Stimulated activated CD4-positive, alpha-beta T cell treated with anti-CD3 and anti-CD28 coated beads, Interleukin-1b, Interleukin-23, amount 100 ng/mL, for 1 hour (primary cell): ENCODE measurements around the gene LNX1.
"Not testable (repeated sequence)": the region's sequence is repeated elsewhere in the genome, so short reads cannot be mapped to it uniquely, and the experiment has no call there.

Experiments
- DNase-seq, 2 donors: peaks; one replicate each; pipeline ENCODE4 v3.0.0-alpha.2; 2020; ENCODE audit warnings: low read depth in 2 of 2

The LNX1 gene

DNA sequence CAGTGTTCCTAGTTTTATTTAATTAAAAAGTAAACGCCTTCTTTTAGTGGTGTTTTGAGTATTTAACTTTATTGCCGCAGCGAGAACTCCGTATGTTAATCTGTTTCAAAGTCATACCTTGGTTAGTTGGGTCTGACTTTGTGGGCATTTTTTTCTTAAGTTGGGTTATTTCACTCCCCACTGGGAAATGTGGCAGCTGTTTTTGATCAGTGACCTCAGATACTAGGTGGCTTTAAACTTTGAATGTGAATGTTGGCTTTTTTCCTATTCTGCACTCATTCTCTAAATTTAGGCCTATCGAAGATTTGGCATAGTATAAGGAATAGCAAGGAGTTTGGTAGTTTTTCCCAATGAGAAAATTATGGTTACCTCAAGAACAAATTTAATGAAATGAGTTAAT is 127.9 kb downstream of the LNX1 start:
- no peak for DNase-seq

DNA sequence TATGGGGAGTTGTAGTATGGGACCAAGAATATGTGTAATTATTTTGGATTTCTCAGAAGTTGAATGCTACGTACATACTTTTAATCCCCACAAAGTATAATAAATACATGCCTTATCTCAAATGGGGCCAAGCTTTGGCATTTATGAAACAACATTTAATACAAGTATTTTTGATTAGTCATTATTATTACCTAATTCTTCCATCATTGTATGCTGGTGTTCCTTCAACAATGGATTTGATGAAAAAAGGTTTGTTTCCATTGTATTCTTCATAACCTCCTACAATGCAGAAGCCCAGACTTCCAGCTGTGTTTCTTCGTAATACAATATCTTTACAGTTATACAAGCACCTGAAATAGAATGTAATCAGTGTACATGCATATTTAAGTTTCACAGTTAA is 130.0 kb downstream of the LNX1 start:
- DNase-seq = no peak

DNA sequence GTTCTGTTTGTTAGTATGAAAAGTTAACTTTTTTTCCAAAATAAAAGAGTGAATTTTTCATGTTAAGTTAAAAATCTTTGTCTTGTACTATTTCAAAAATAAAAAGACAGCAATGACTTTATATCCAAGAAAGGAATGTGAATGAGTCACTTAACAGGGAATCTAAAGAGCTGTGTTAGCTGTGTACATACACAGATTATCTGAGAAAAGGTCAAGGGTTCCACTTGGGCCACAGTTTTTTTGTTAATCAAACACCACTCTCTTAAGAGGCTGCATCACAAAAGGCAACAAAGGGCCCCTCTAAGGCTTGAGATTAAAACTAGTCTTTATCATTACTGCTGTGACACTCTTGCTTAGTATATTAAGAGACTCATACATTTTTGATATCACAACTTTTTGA is 131.7 kb downstream of the LNX1 start:
- DNase-seq = no peak

DNA sequence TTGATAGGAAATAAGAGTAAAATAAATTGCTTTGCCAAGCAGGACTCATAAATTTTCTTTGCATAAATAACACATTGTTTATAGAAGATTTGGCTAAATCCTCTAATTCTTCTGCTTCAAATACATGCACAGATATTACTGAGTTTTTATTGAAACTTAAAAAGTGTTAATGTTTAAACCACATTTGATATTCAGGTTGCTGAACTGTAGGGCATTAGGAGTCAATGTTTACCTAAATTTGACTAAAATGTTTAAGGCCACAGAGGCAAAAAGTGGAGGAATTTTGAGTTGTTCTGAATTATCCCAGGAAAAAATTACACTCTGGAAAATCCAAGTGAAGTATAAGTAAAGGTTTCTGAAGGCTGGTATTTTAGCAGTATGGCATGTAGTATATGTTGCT is 135.1 kb downstream of the LNX1 start:
- DNase-seq = no peak

DNA sequence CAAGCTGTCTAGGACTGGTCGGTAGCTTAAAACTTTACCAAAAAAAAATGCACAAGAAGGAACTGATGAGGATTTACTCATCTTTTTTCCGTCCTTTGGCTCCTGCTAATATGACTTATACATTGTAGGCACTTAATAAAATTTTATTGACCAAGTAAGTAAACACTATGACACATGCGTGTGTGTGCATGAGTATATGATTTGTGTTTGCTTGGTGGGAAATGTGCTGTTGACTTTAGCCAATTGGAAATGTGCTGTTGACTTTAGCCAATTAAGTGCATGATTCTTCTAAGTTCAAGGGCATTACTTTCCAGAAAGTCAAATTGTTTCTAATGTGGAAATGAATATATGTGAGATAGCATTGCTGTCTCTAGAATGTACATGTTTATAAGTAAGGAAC is 135.5 kb downstream of the LNX1 start:
- DNase-seq = no peak

DNA sequence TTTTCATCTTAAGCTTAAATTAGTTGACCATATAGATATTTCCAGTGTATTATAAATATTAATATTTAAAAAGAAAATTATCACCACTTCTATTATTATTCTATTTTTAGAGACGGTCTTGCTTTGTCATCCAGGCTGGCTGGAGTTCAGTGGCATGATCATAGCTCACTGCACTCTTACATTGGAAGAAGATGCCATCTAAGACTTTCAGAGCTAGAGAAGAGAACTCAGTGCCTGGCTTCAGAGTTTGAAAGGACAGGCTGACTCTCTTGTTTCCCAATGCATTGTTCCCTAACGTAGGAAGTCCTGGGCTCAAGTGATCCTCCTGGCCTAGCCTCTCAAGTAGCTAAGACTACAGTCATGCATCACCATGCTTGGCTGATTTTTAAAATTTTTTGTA is 137.9 kb downstream of the LNX1 start:
- DNase-seq = no peak

DNA sequence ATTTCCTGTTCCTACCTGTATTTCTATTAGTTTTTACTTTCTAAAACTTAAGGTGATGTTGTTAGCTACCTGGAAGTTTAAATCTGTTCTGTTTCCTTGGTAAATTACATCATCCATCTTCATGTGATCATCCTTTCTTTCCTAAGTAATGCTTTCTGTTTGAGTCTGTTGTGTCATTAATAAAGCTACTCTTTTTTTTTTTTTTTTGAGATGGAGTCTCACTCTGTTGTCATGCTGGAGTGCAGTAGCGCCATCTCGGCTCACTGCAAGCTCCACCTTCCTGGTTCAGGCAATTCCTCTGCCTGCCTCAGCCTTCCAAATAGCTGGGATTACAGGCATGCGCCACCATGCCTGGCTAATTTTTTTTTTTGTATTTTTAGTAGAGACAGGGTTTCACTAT is 140.5 kb downstream of the LNX1 start:
- no peak for DNase-seq

DNA sequence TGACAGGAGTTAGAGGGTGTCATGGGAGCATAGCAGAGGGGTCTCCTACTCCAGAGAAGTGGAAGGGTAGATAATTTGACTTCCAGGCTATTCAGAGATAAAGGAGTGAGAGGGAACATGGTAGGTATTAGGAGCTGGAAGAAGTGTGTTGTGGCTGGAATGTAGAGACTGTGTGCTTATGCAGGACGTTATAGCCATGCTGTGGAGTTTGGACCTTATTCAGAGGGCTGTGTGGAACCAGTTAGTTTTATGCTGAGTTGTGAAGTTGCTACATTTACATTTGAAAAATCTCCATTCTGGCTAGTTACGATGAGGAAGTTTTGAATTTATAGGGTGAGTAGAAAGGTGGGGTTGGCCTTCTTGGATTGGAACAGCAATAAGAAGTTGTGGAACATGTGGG is 146.3 kb downstream of the LNX1 start:
- no peak for DNase-seq

DNA sequence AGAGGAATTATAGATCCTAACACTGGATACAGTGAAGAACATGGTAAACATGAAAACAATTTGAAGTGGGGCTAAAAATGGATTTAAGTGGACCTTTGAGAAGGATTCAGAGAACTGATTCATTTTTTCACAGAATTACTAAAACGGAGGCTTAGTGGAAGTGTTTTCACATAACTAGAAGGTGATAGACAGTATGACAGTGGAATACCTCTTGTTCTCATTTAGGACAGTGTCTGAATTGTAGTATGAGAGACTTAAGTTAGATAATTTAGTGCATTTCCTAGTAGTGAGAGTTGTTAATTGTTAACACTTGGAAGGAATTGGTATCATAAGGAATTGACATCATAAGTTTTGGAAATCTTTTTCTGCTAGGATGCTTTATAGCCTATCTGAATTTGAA is 149.7 kb downstream of the LNX1 start:
- DNase-seq = no peak

DNA sequence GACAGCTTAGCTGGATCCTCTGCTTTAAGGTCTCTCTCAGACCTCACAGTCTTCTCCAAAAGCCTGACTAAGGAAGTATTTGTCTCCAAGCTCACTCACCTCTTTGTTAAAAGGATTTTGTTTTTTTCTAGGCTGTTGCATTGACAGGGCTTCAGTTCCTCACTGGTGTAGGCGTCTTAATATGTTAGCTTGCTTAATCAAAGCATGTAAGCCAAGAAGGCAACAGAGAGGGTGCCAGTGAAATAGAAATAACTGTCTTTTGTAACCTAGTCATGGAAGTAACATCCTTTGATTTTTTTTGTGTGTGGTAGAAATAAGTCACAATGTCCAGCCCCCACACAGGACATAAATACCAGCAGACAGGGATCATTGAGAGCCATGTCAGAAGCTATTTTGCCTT is 155.0 kb downstream of the LNX1 start:
- DNase-seq = no peak

DNA sequence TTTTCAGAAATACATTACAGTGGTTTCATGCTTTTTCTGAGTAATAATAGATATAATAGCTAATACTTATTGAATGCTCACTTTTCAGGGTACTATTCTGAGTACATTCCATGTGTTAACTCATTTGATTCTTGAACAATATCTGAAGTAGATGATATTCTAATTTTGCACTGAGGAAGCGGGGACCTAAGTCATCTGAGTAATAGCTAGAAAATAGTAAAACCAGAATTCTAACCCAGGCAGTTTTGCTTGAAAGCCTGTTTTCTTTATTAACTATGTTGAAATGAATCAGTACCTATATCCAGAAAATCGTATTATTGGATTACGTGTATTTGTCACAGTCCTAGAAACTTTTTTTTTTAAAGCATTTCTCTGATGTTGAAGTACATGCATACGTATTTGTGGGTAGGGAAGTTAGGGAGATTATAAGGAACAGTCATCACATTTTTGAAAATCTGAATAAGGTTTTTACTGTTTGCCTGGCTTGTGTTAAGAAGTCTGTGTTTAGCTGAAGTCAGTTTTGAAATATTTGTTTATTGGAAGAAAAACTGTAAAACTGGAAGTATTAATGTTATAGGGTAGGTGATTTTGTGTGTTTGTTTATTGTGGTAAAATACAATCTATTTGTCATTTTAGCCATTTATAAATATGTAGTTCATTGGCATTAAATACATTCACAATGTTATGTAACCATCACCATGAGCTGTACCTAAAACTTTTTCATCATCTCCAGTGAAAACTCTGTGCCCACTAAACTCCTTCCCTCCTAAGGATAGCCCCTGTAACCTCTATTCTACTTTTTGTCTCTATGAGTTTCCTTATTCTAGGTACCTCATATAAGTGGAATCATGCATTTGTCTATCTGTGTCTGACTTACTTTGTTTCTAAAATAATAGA is 158.5 kb downstream of the LNX1 start:
- DNase-seq = no peak

DNA sequence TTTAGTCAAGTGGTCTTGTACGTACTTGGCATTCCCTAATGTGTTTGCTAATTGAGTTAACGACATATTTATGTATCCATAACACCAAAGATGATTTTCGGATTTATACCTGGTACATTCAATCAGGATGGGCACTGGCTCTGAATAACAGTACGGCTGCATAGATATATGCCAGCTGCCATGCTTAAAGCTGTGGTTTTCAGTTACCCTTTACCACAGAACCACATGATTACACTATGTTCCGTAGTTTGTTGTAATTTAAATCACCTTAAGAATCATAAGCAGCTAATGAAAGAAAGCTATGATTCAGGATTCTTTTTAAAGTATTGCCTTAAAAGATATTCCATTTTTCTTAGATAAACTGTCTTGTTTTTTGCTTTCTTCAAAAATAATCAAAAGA is 160.2 kb downstream of the LNX1 start:
- DNase-seq = no peak

DNA sequence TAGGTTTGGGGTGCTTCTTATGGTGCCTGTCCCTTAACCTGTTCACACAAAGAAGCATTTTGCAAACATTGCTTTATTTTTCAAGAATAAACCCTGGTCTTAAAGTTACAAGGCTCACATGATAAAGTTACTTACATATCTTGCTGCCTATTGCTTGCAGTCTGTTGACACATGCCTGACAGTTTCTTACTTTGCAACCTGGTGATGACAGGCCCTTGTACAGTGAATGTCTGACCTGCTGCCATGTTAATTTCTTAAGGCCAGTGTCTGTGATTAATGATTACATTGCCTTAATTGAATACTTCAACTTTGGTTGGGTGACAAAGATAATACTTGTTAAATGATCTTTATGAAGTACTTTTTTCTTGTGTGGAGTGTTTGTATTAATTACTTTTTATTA is 163.9 kb downstream of the LNX1 start:
- no peak for DNase-seq

DNA sequence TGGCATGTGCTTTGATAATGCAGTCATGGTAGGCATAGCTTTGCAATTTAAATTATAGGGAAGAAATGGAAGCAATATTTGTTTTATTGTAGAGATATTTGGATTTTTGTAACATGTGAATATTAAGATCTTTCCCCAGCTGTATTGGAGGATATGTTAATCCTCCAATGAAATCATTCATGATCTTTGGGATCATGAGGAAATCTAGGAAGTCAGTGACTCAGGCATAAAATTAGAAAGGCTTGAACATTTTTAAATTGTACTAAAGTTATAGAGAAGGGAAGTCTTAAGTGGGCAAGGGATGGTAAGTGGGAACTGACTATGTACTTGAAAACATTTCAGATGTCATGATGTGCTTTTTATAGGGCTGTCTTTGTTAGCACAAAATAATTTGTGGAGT is 167.0 kb downstream of the LNX1 start:
- no peak for DNase-seq

DNA sequence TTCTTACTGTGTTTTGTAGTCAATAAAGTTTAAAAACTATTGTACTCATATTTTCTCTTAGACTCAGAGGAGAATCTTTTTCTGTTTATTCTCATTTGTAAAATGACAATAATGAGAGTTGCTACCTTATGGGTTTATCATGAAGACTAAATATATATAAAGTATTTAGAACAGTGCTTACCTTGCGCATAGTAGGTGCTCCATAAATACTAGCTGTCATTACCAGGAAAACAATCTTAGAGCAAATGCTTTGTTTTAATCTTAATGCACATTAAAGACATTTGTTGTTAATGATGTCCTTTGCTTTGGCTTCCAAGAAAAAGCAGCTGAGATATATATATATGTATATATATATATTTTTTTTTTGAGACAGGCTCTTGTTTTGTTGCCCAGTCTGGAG is 168.9 kb downstream of the LNX1 start:
- no peak for DNase-seq

DNA sequence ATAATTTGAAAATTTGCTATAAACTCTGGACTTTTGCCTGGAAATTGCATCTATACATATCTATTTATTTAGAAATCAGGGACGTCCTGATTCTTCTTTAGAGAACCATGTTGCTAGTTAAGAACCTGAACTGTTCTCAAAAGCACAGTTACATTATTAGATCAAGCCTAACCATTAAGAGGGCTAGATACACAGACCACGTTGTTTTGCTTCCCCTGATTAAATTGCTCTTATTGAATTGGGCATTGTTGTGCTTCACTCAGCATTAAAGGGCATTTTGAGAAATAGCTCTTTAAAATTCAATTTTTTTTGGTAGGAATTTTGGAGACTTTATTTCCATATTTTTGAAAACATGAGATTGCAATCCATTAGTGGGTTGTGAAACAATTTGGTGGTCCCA is 169.5 kb downstream of the LNX1 start:
- no peak for DNase-seq

DNA sequence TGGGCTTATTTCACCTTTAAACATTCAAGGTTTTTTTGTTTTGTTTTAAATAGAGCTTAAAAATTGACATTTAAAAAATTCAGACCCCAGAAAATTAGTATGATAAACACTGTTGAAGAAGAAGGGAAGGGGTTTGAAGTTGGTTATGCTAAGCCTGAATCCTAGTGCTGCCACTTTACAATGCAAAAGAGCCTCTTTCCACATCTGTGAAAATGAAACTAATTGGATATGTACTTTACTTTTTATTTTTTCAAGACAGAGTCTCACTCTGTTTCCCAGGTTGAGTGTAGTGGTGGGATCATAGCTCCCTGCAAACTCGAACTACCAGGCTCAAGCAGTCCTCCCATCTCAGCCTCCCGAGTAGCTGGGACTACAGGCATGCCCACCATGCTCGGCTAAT is 172.1 kb downstream of the LNX1 start:
- no peak for DNase-seq

DNA sequence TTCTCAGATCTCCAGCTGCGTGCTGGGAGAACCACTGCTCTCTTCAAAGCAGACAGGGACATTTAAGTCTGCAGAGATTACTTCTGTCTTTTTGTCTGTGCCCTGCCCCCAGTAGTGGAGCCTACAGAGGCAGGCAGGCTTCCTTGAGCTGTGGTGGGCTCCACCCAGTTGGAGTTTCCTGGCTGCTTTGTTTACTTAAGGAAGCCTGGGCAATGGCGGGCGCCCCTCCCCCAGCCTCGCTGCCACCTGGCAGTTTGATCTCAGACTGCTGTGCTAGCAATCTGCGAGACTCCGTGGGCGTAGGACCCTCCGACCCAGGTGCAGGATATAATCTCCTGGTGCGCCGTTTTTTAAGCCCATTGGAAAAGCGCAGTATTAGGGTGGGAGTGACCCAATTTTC is 181.8 kb downstream of the LNX1 start:
- DNase-seq = not testable (repeated sequence)
